ENCODE results near the gene UCN.
"Not testable (repeated sequence)": the region's sequence is repeated elsewhere in the genome, so short reads cannot be mapped to it uniquely, and the experiment has no call there.

UCN gene

GRCh38 chr2:27308359-27308881 lies at the start of gene UCN:
Gene UCN (minus strand): TSS chr2:27308445. CDS start chr2:27307895, 550 bp downstream.
- no peak for DNase-seq (ENCODE audit: low read depth, low spot score)

- DNase-seq (ENCODE audit: low read depth, low spot score) = peak; percentile 94
Measured at GRCh38 chr2:27356382-27357181, 48.3 kb upstream of the UCN start, which contains the start of gene GTF3C2. Gene GTF3C2 (minus strand): TSS chr2:27356764. CDS start chr2:27343554, 13,210 bp downstream.

- DNase-seq (ENCODE audit: low read depth, low spot score) = no peak
Measured at GRCh38 chr2:27356056-27356381, 47.8 kb upstream of the UCN start.

GRCh38 chr2:27354597-27354927 lies 46.3 kb upstream of the UCN start:
- no peak for DNase-seq (ENCODE audit: low read depth, low spot score)

GRCh38 chr2:27353762-27354596 lies 45.7 kb upstream of the UCN start:
- no peak for DNase-seq (ENCODE audit: low read depth, low spot score)

GRCh38 chr2:27353386-27353761 lies 45.1 kb upstream of the UCN start:
- DNase-seq (ENCODE audit: low read depth, low spot score) = not testable (repeated sequence)

- no peak for DNase-seq (ENCODE audit: low read depth, low spot score)
Measured at GRCh38 chr2:27351802-27352598, 43.8 kb upstream of the UCN start.

- no peak for DNase-seq (ENCODE audit: low read depth, low spot score)
Measured at GRCh38 chr2:27350106-27350693, 42.0 kb upstream of the UCN start.

- DNase-seq (ENCODE audit: low read depth, low spot score) = no peak
Measured at GRCh38 chr2:27347641-27348040, 39.4 kb upstream of the UCN start.

- no peak for DNase-seq (ENCODE audit: low read depth, low spot score)
Measured at GRCh38 chr2:27336173-27336572, 27.9 kb upstream of the UCN start.

- DNase-seq (ENCODE audit: low read depth, low spot score) = no peak
Measured at GRCh38 chr2:27335311-27335710, 27.1 kb upstream of the UCN start.

- DNase-seq (ENCODE audit: low read depth, low spot score) = no peak
Measured at GRCh38 chr2:27324720-27325119, 16.5 kb upstream of the UCN start.

GRCh38 chr2:27323596-27324285 lies 15.5 kb upstream of the UCN start:
- DNase-seq (ENCODE audit: low read depth, low spot score) = no peak

- DNase-seq (ENCODE audit: low read depth, low spot score) = peak; percentile 57
Measured at GRCh38 chr2:27322766-27323595, 14.7 kb upstream of the UCN start, which contains the start of gene MPV17. Gene MPV17 (minus strand): TSS chr2:27323097. CDS start chr2:27322517, 580 bp downstream.

GRCh38 chr2:27322301-27322765 lies 14.1 kb upstream of the UCN start:
- DNase-seq (ENCODE audit: low read depth, low spot score) = no peak

GRCh38 chr2:27320958-27321543 lies 12.8 kb upstream of the UCN start:
- peak; percentile 81 for DNase-seq (ENCODE audit: low read depth, low spot score)

- DNase-seq (ENCODE audit: low read depth, low spot score) = not testable (repeated sequence)
Measured at GRCh38 chr2:27319839-27320238, 11.6 kb upstream of the UCN start.

- DNase-seq (ENCODE audit: low read depth, low spot score) = no peak
Measured at GRCh38 chr2:27316655-27317412, 8.6 kb upstream of the UCN start.

GRCh38 chr2:27315122-27315521 lies 6.9 kb upstream of the UCN start:
- DNase-seq (ENCODE audit: low read depth, low spot score) = no peak
